ENCODE results near the gene GAB2.

DNA sequence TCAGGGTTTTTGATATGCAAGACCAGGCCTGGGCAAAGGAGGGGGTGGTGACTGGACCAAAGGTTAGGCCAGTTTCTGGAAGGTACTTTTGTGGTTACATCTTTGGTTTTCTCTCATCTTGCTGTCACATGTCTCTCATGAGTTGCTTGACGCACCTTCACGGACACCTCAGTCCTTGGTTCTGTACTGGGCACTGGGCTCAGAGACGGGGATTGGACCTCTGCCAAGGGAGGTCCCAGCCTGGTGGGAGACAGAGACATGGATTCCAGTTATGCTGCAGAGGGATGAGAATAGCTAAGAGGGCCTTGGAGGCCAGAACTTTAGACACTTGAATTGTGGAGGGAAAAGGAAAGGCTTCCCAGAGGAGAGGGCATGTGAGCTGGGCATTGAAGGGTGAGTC, 227.2 kb downstream of the GAB2 start:
- TF ChIP-seq SMC3 (IDR thresholded peaks at IDR 0.05; ENCODE audit: low read length) (no peak), POLR2AphosphoS5 (IDR thresholded peaks at IDR 0.05; ENCODE audit: low read depth, low read length) (no peak), CC2D1A (CRISPR knock-in tag; IDR thresholded peaks at IDR 0.05) (no peak), HOXA7 (CRISPR knock-in tag; IDR thresholded peaks at IDR 0.05) (no peak), ARNTL (CRISPR knock-in tag; IDR thresholded peaks at IDR 0.05) (no peak), POLR2A (IDR thresholded peaks at IDR 0.05; ENCODE audit: insufficient read depth in 1 of 2, low read depth in 2 of 2, low read length in 2 of 2) (no peak)
- TF ChIP-seq, protein P1, sequence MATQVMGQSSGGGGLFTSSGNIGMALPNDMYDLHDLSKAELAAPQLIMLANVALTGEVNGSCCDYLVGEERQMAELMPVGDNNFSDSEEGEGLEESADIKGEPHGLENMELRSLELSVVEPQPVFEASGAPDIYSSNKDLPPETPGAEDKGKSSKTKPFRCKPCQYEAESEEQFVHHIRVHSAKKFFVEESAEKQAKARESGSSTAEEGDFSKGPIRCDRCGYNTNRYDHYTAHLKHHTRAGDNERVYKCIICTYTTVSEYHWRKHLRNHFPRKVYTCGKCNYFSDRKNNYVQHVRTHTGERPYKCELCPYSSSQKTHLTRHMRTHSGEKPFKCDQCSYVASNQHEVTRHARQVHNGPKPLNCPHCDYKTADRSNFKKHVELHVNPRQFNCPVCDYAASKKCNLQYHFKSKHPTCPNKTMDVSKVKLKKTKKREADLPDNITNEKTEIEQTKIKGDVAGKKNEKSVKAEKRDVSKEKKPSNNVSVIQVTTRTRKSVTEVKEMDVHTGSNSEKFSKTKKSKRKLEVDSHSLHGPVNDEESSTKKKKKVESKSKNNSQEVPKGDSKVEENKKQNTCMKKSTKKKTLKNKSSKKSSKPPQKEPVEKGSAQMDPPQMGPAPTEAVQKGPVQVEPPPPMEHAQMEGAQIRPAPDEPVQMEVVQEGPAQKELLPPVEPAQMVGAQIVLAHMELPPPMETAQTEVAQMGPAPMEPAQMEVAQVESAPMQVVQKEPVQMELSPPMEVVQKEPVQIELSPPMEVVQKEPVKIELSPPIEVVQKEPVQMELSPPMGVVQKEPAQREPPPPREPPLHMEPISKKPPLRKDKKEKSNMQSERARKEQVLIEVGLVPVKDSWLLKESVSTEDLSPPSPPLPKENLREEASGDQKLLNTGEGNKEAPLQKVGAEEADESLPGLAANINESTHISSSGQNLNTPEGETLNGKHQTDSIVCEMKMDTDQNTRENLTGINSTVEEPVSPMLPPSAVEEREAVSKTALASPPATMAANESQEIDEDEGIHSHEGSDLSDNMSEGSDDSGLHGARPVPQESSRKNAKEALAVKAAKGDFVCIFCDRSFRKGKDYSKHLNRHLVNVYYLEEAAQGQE (IDR thresholded peaks at IDR 0.05; ENCODE audit: borderline replicate concordance in 1 of 2, low read depth in 1 of 2, low read length in 2 of 2): no peak
